Ecto neural progenitor cell (in vitro differentiated cells): ENCODE results near the gene RIPOR2.
"Not testable (repeated sequence)": the region's sequence is repeated elsewhere in the genome, so short reads cannot be mapped to it uniquely, and the experiment has no call there.

Source experiments
- DNase-seq: peaks from one replicate; pipeline ENCODE4 v3.0.0-alpha.2; 2018; ENCODE audit warnings: low spot score

Gene RIPOR2

DNA sequence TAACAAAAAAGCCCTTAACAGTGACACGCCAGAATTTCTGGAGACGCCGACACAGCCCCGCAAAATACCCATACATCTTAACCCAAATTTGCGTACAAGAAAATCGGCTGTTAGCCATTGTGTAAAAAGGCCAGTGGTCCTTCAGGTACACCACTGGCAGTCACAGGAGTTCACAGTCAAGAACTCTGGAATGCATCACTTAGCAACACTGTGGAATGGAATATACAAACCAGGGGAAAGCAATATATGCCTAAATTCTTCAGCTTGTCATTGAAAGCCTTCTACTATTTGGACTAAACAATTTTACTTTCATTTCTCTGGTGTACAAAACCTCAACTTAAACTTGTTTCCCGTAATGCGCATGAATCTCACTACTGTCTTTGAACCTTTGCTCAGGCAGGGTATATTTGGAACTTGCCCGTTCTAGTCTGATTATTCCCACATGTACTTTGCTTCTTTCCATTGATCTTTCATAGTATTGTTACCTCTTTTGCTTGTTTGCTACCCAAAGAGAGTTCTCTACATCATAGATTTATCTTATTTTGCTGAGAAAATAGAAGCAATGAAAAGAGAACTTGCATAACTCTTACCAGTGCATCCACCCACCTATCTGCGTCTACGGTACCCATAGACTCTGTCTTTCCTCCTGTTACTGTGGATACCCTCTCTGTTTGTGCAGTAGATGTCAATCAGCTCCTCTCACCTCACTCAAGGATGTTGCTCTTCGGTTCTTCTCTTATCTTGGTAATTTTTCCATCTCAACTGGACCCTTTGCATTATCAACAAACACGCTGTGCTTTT, 136.8 kb downstream of the RIPOR2 start, which contains the start of gene ARMH2:
ARMH2 (minus strand) TSS at position 178 of the 801 bp plus-strand sequence; CDS start at position 118, 60 bp downstream.
- no peak for DNase-seq

DNA sequence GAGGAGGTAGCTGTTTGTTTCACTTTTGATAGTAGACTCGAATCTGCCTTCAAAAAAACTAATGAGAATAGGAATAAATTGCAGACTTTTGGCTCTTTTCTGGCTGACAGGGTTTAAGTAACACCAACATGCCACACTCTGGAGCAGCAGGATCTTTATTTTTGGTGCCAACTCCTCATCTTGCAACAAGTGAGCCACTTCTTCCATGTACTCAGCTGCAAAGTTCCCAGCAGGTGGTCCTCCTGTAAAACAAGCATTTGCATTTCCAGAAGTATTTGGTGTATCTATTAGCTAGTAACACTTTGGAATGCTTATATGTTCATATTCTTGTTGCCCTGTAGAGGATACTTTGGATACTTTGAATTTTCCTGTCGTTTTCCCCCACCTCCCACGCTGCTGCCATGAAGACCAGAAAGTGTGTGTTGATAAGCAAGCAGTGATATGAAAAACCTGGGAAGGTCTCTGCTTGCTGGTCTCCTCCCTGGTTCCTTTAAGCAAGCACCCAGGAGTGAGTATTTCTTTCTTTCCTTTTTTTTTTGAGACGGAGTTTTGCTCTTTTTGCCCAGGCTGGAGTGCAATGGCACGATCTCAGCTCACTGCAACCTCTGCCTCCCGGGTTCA, 138.1 kb downstream of the RIPOR2 start:
- DNase-seq = no peak

DNA sequence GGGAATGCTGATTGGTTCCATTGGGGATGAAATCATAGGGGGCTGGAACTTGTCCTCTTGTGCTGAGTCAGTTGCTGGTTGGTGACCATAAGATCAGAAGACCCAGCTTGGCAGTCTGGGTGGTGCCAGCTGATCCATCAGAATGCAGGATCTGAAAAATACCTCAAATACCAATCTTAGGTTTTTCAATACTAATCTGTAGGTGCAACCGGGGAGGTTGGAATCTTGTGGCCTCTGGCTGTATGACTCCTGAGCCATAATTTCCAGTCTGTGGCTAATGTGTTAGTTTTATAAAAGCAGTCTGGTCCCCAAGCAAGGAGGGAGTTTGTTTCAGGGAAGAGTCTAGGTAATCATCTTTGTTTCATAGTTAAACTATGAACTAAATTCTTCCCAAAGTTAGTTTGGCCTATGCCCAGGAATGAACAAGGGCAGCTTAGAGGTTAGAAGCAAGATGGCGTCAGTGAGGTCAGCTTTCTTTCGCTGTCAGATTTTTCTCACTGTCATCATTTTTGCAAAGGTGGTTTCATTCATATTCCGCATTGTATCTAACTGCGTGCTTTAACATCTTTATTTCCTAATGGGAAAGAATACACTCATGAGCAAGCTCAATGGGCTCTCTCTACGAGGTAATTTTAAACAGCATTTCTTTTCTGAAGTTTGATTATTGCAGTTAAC, 139.0 kb downstream of the RIPOR2 start:
- DNase-seq = no peak

DNA sequence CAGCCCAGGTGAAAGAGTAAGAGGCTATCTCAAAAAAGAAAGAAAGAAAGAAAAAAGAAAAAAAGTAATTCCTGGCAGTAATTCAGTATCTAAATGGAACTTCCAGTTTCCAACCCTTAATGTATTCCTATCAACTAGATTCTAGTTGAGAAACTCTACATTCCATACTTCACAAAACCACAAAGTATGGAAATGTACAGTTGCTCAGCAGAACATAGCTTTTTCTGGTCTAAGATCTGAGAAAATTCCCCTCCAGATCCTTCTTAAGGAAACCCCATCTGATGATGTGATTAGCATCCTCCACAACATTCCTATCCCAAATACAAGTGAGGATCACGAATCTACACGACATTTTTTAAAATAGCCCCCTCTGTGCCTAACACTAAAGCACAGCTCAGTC, 140.7 kb downstream of the RIPOR2 start:
- no peak for DNase-seq

DNA sequence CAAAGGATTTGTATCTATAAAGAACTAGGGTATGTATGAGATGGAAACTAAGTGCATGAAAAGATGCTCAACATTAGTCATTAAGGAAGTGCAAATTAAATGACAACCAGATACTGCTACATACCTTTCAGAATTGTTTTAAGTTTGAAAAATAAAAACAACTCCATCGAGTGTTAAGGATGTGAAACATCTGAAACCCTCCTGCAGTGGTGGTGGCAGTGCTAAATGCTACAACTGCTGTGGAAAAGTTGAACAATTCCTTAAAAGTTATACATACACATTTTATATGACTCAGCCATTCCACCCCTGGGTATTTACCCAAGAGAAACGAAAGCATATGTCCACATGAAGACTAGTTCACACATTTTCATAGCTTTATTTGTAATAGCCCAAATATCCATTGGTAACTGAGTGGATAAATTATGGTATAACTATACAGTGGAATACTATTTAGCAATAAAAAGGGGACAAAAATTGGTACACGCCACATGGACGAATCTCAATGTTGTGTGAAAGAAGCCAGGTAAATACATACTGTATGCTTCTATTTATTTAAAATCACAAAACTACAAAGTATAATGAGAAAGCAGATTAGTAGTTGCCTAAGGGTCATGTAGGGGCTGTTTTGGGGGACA, 147.6 kb downstream of the RIPOR2 start:
- no peak for DNase-seq

DNA sequence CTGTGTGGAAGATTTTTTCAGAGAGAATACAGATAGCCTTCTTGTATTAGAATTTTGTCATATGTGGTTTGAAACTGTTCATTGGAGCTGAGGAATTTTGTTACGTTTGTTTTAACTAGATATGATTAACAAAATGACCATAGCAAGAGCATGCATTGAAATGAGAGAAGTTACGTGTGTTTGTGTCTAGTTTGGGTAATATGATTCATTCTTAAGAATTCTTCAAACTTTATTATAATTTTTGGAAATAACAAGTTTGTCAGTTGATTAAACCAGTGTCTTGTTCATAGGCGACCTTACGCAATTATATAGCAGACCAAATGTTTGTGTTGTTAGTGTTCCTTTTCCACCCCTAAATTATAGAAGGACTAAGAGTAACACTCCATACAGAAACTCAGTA, 155.6 kb downstream of the RIPOR2 start:
- no peak for DNase-seq

DNA sequence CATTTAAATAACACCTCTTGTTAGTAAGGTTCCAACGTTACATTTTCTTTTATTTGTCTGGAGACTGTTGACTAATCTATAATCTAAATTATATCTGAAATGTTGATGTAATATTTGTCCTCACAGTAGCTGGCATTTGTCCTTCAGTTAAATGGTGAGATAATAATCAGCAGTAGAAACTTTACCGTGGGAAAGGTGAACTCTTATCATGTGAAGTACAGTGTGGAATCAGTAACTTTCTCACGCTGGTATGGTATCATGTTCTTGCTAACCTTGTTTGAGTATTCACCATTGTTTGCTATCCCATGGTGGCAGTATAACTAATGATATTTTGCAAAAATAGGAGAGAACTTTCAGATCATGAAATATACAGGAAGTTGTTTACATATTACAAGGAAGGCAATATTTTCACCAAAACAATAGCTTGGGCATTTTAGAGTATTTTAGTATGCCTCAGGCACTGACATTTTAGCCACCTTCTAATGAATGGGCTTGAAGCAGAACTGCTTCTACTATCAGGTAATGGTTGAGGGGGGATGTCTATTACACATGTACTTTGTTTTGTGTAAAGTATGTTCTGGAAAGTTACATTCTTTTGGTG, 156.2 kb downstream of the RIPOR2 start:
- no peak for DNase-seq

DNA sequence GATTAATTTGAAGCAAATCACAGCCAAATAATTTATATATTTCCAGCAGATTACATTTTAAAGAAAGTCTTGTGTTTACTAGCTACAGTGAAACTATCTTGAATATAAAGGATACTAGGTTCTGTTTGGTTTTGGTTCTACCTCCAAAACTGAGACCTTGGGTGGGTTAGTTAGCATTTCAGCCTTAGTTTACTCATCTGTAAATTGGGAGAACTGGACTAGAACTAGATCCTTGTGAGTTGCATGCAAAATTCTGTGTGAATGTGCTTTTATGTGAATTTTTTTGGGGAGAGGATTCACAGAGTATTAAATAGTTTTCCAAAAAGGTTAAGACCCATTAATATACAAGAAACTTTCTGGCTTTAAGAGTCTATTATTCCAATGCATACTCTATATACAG, 156.9 kb downstream of the RIPOR2 start:
- DNase-seq = no peak

DNA sequence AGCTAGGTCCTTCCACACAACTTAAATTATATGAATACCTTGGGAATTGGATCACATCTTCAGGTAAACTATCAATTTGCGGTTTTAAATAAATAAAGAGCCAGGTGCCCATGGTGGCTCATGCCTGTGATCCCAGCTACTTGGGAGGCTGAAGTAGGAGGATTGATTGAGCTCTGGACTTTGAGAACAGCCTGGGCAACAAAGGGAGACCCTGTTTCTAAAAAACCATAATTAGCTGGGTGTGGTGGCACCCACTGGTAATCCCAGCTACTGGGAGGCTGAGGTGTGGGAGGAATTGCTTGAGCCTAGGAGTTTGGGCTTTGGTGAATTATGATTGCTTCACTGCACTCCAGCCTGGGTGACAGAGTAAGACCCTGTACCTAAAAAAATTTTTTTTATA, 157.6 kb downstream of the RIPOR2 start:
- no peak for DNase-seq

DNA sequence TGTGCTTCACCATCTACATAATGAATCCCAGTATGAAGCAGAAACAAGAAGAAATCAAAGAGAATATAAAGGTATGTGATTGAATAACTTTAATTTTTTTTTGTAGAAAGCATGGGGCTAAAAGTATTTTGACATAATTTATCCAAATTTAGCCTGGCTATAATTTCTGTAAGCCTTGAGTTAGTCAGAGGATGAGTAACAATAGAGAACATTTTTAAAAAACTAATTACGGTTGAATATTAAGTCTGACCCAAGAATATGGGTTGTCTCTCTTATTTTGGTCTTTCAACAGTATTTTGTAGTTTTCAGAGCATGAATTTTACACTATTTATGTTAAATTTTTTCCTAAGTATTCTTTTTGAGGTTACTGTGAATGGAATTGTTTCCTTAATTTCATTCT, 158.5 kb downstream of the RIPOR2 start:
- DNase-seq = no peak

DNA sequence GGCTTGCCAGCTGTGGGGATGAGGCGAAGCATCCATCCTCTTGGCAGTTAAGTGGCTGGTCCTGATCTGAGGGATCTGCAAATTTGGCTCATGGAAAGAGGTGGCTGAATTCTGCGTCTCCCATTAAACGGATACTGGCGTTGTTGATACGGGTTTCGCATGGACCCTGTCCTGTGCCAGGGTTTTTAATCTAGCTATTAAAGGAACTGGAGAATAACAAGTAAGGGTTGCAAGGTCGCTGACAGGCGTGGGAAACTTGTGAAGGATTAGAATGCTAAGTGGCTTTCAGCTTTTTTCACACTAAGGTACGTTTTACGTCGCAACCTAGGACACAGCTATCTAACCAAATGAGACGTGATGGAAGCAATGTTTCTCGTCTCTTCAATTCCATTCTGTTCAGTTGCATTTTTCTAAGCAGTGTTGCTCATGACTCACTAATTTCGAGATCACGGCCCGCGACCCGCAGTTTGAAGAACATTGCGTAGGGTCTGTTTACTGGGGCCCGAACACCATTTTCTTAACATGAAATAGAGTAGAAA, 160.2 kb downstream of the RIPOR2 start:
- DNase-seq = no peak

DNA sequence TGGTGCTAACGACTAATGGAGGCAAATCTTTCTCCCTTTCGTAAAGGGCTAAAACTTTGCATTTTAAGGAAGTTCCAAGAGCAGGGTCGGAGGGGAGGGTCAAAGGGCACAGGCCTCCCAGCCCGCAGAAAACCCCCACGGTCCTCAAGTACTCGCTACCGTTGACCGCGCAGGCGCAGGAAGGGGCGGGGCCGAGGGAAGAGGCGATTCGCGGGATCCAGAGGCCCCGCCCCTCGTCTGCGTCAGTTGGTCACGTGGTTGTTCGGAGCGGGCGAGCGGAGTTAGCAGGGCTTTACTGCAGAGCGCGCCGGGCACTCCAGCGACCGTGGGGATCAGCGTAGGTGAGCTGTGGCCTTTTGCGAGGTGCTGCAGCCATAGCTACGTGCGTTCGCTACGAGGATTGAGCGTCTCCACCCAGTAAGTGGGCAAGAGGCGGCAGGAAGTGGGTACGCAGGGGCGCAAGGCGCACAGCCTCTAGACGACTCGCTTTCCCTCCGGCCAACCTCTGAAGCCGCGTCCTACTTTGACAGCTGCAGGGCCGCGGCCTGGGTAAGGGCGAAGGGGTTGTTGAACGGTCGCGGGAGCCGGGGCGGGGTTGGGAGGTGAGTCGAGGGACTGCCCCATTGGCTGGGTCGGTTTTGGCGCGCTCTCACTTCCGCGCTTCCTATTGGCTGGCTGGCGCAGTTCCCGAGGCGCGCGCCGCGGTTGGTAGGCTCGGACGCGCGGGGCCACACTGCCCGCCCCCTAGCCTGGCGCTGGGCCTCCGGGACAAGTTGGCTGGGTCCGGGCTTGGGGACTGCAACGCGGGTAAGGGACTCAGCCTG, 160.9 kb downstream of the RIPOR2 start, which contains the start of gene GMNN:
GMNN (plus strand) TSS at position 242 of the 824 bp plus-strand sequence. CDS start 2,310 bp downstream, outside the sequence.
- peak; percentile 98 for DNase-seq

DNA sequence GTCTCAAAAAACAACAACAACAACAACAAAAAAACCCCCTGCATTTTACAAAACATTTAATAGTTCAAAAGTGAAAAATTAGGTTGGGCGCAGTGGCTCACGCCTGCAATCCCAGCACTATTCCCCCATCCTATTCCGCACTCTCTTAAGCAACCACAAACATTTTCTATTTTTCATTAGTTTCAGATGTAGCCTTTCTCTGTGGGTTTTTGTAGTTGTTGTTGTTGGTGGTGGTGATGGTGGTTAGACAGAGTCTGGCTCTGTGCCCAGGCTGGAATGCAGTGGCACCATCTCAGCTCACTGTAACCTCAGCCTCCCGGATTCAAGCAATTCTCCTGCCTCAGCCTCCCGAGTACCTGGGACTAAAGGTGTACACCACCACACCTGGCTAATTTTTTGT, 167.4 kb downstream of the RIPOR2 start:
- DNase-seq = no peak

DNA sequence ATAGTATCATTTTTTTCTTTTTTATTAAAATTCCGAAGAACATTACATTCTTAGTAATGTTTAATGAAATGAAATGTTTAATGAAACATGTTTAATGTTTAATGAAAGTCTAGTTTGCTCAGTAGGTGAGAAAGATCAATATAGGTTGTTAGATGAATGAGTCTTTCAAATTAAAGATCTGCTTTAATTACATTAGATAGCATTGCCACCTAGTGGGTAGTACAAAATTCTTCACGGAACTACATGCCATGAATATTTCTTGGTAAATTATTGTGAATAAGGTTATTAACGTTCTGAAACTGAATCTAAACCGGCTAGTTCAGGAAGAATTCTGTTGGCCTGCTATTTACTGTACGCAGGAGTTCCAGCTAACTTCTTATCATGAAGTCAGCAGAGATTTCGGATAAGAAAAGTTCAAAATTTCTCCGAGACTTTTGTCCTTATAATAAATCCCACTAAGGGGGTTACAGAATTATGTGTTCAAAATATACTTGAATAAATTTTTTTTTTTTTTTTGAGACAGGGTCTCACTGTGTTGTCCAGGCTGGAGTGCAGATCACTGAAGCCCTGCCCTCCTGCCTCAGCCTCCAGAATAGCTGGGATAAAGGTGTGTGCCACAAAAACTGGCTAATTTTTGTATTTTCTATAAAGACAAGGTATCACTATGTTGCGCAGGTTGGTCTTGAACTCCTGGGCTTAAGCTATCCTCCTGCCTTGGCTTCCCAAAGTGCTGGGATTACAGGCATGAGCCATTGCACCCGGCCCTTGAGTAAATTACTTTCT, 168.9 kb downstream of the RIPOR2 start:
- no peak for DNase-seq

DNA sequence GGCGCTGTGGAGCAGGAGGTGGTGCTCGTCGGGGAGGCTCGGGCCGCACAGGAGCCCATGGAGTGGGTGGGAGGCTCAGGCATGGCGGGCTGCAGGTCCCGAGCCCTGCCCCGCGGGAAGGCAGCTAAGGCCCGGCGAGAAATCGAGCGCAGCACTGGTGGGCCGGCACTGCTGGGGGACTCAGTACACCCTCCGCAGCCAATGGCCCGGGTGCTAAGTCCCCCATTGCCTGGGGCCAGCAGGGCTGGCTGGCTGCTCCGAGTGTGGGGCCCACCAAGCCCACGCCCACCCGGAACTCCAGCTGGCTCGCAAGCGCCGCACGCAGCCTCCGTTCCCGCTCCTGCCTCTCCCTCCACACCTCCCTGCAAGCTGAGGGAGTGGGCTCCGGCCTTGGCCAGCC, 169.8 kb downstream of the RIPOR2 start:
- not testable (repeated sequence) for DNase-seq

DNA sequence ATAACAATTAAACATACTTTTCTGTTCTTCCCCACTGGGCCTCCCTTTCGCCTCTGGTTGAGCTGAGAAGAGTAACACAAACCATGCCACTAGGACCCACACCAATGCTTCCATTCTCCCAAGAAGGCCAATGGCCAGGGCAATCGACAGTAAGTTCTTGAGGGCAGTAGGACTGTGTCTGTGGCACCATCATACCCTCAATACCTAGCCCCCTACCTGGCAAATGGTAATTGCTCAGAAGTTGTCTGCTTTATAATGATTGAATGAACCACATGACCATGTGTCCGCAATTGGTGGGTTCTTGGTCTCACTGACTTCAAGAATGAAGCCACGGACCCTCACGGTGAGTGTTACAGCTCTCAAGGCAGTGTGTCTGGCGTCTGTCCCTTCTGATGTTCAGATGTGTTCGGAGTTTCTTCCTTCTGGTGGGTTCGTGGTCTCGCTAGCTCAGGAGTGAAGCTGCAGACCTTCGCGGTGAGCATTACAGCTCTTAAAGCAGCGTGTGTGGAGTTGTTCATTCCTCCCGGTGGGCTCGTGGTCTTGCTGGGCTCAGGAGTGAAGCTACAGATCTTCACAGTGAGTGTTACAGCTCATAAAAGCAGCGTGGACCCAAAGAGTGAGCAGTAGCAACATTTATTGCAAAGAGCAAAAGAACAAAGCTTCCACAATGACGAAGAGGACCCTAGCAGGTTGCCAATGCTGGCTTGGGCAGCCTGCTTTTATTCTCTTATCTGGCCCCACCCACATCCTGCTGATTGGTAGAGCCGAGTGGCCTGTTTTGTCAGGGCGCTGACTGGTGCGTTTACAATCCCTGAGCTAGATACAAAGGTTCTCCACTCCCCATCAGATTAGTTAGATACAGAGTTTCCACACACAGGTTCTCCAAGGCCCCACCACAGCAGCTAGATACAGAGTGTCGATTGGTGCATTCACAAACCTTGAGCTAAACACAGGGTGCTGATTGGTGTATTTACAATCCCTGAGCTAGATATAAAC, 170.6 kb downstream of the RIPOR2 start:
- not testable (repeated sequence) for DNase-seq

DNA sequence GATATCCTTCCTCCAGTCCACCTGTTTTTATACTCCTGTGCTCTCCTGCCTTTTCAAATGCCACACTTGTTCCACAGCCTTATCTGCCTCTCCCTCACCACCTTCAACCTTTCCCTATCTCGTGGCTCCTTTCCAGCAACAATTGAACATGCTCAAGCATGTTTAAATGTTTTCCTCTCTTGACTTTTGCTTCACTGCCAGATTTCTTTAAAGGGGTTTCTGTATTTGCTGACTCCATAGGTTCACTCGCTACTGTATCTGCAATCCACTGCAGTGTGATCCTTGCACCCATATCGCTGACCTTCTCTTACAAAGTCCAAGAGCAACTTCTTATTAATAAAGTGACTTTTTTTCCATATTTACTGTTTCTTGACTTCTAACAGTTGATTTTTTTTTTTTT, 172.2 kb downstream of the RIPOR2 start:
- DNase-seq = no peak

DNA sequence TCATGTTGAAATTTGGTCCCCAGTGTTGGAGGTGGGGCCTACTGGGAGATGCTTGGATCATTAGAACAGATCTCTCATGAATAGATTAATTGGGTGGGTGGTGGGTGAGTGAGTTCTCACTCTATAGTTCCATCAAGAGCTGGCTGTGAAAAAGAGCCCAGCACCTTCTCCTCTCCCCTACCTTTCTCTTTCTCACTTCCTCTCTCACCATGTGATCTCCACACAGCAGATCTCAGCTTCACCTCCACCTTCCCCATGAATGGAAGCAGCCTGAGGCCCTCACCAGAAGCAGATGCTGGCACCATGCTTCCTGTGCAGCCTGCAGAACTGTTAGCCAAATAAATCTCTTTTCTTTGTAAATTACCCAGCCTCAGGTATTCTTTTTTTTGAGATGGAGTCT, 173.9 kb downstream of the RIPOR2 start:
- DNase-seq = no peak
